ENCODE results near the gene DLEC1. TPM values are rescaled to one million over a fixed set of nuclear protein-coding genes. Genes with fewer than 3 reads are reported as not detected.

The DLEC1 gene
- total RNA-seq, 1 donor from 2014 or later = 0.41 TPM

GRCh38 chr3:38101811-38102443, 62.9 kb downstream of the DLEC1 start:
- DNase-seq (ENCODE audit: low spot score in 2 of 2) (no peak), FAIRE-seq (no peak)

- no peak for FAIRE-seq
Measured at GRCh38 chr3:38102444-38102814, 63.4 kb downstream of the DLEC1 start.

GRCh38 chr3:38105525-38105924, 66.5 kb downstream of the DLEC1 start:
- DNase-seq (ENCODE audit: low spot score in 2 of 2) (no peak), FAIRE-seq (no peak)

More at GRCh38 chr3:38102444-38102814, 63.4 kb downstream of the DLEC1 start:
- DNase-seq (ENCODE audit: low spot score in 2 of 2) = no peak

GRCh38 chr3:38107911-38108648, 69.1 kb downstream of the DLEC1 start:
- DNase-seq (ENCODE audit: low spot score in 2 of 2) (no peak), FAIRE-seq (no peak)

GRCh38 chr3:38108649-38109579, 69.9 kb downstream of the DLEC1 start:
- DNase-seq (ENCODE audit: low spot score in 2 of 2) (no peak), FAIRE-seq (no peak)

- DNase-seq (ENCODE audit: low spot score in 2 of 2) = no peak
- FAIRE-seq = no peak
Measured at GRCh38 chr3:38109580-38110313, 70.7 kb downstream of the DLEC1 start.

- no peak for FAIRE-seq
Measured at GRCh38 chr3:38110314-38111050, 71.5 kb downstream of the DLEC1 start.

GRCh38 chr3:38111201-38111600, 72.2 kb downstream of the DLEC1 start:
- FAIRE-seq = no peak

More at GRCh38 chr3:38110314-38111050, 71.5 kb downstream of the DLEC1 start:
- DNase-seq (ENCODE audit: low spot score in 2 of 2) = no peak

GRCh38 chr3:38111696-38112377, 72.8 kb downstream of the DLEC1 start:
- FAIRE-seq = no peak

More at GRCh38 chr3:38111201-38111600, 72.2 kb downstream of the DLEC1 start:
- DNase-seq (ENCODE audit: low spot score in 2 of 2) = no peak

GRCh38 chr3:38112378-38112761, 73.4 kb downstream of the DLEC1 start:
- FAIRE-seq (no peak), DNase-seq (ENCODE audit: low spot score in 2 of 2) (no peak)

More at GRCh38 chr3:38111696-38112377, 72.8 kb downstream of the DLEC1 start:
- DNase-seq (ENCODE audit: low spot score in 2 of 2) = no peak

GRCh38 chr3:38114052-38114874, 75.3 kb downstream of the DLEC1 start:
- FAIRE-seq = no peak

GRCh38 chr3:38114875-38115644, 76.1 kb downstream of the DLEC1 start:
- no peak for FAIRE-seq
- no peak for DNase-seq (ENCODE audit: low spot score in 2 of 2)

More at GRCh38 chr3:38114052-38114874, 75.3 kb downstream of the DLEC1 start:
- no peak for DNase-seq (ENCODE audit: low spot score in 2 of 2)

GRCh38 chr3:38115645-38116427, 76.8 kb downstream of the DLEC1 start:
- DNase-seq (ENCODE audit: low spot score in 2 of 2) (no peak), FAIRE-seq (no peak)

- no peak for FAIRE-seq
- DNase-seq (ENCODE audit: low spot score in 2 of 2) = no peak
Measured at GRCh38 chr3:38116471-38117162, 77.6 kb downstream of the DLEC1 start.

- DNase-seq (ENCODE audit: low spot score in 2 of 2) (no peak), FAIRE-seq (no peak)
Measured at GRCh38 chr3:38117163-38117716, 78.2 kb downstream of the DLEC1 start.
